Nephron (organoid): Measurements from ENCODE around the gene PPM1H.

Source experiments
- H3K27ac Mint-ChIP-seq, 3 experiments: 2 replicates each; pipeline ENCODE4 v1.8.0; 2020; ENCODE audit warnings: mixed read lengths in 3 of 3, mild to moderate bottlenecking in 2 of 3, moderate library complexity in 1 of 3
- H3K27me3 Mint-ChIP-seq: 2 replicates; pipeline ENCODE4 v1.8.0; 2021; ENCODE audit warnings: low read depth, mild to moderate bottlenecking, moderate library complexity, mixed read lengths
- H3K36me3 Mint-ChIP-seq: 2 replicates; pipeline ENCODE4 v1.8.0; 2020; ENCODE audit warnings: low read depth, mixed read lengths
- H3K4me1 Mint-ChIP-seq: 2 replicates; pipeline ENCODE4 v1.8.0; 2020; ENCODE audit warnings: mixed read lengths
- H3K4me3 Mint-ChIP-seq, 3 experiments: 2 replicates each; pipeline ENCODE4 v1.8.0; 2020; ENCODE audit warnings: mild to moderate bottlenecking in 3 of 3, mixed read lengths in 3 of 3, moderate library complexity in 2 of 3
- H3K9me3 Mint-ChIP-seq: 2 replicates; pipeline ENCODE4 v1.8.0; 2020; ENCODE audit warnings: mixed read lengths
- CTCF ChIP-seq, 3 experiments: fragments of 200-600 bp; sonication (generic); IDR thresholded peaks; one replicate each; pipeline ENCODE4 v1.5.0; 2021; ENCODE audit warnings: antibody characterized with exemption in 3 of 3; ENCODE audit not compliant: unreplicated experiment in 3 of 3

PPM1H gene

GRCh38 chr12:62799126-62799736 is 135.7 kb downstream of the PPM1H start:
- TF ChIP-seq CTCF (IDR thresholded peaks at IDR 0.05; ENCODE audit: unreplicated experiment in 3 of 3) = peak; percentile 90 to 98 (median 95)
- no peak overlapping the region for H3K4me3 Mint-ChIP-seq
- H3K36me3 Mint-ChIP-seq = no peaks in the 10 kb centered on the region
- peak overlapping the region in 1 of 3 experiments; percentile 44 for H3K27ac Mint-ChIP-seq
- H3K27me3 Mint-ChIP-seq = peaks cover 5% of the 10 kb centered on the region
- H3K9me3 Mint-ChIP-seq = no peaks in the 10 kb centered on the region
- H3K4me1 Mint-ChIP-seq = peaks cover 10% of the 10 kb centered on the region

GRCh38 chr12:62794218-62794583 is 140.7 kb downstream of the PPM1H start:
- Mint-ChIP-seq H3K27me3 (peaks cover 5% of the 10 kb centered on the region), H3K36me3 (peaks cover 5% of the 10 kb centered on the region), H3K4me3 (no peak overlapping the region), H3K9me3 (no peaks in the 10 kb centered on the region), H3K4me1 (peaks cover 53% of the 10 kb centered on the region), H3K27ac (peak overlapping the region; percentile 83 to 92 (median 86))
- no peak for TF ChIP-seq CTCF (IDR thresholded peaks at IDR 0.05; ENCODE audit: unreplicated experiment in 3 of 3)

GRCh38 chr12:62793256-62794217 is 141.4 kb downstream of the PPM1H start:
- Mint-ChIP-seq H3K9me3 (no peaks in the 10 kb centered on the region), H3K27me3 (peaks cover 5% of the 10 kb centered on the region), H3K4me3 (peak overlapping the region in 1 of 3 experiments; percentile 61), H3K27ac (peak overlapping the region; percentile 83 to 92 (median 86)), H3K4me1 (peaks cover 54% of the 10 kb centered on the region), H3K36me3 (peaks cover 5% of the 10 kb centered on the region)
- peak; percentile 96 to 99 (median 98) for TF ChIP-seq CTCF (IDR thresholded peaks at IDR 0.05; ENCODE audit: unreplicated experiment in 3 of 3)

GRCh38 chr12:62792236-62792870 is 142.6 kb downstream of the PPM1H start:
- Mint-ChIP-seq H3K27me3 (peaks cover 5% of the 10 kb centered on the region), H3K4me1 (peaks cover 65% of the 10 kb centered on the region), H3K36me3 (peaks cover 5% of the 10 kb centered on the region), H3K4me3 (no peak overlapping the region), H3K9me3 (no peaks in the 10 kb centered on the region), H3K27ac (peak overlapping the region; percentile 65 to 90 (median 69))
- TF ChIP-seq CTCF (IDR thresholded peaks at IDR 0.05; ENCODE audit: unreplicated experiment in 3 of 3) = no peak

- H3K36me3 Mint-ChIP-seq = peaks cover 8% of the 10 kb centered on the region
- H3K4me3 Mint-ChIP-seq = no peak overlapping the region
- no peaks in the 10 kb centered on the region for H3K27me3 Mint-ChIP-seq
- TF ChIP-seq CTCF (IDR thresholded peaks at IDR 0.05; ENCODE audit: unreplicated experiment in 3 of 3) = no peak
- H3K4me1 Mint-ChIP-seq = peaks cover 80% of the 10 kb centered on the region
- peak overlapping the region in 2 of 3 experiments; percentile 10 to 86 for H3K27ac Mint-ChIP-seq
- H3K9me3 Mint-ChIP-seq = no peaks in the 10 kb centered on the region
Observed at GRCh38 chr12:62789851-62790250, 145.1 kb downstream of the PPM1H start.
